ENCODE measurements around the gene SOCS7.

Gene SOCS7

DNA sequence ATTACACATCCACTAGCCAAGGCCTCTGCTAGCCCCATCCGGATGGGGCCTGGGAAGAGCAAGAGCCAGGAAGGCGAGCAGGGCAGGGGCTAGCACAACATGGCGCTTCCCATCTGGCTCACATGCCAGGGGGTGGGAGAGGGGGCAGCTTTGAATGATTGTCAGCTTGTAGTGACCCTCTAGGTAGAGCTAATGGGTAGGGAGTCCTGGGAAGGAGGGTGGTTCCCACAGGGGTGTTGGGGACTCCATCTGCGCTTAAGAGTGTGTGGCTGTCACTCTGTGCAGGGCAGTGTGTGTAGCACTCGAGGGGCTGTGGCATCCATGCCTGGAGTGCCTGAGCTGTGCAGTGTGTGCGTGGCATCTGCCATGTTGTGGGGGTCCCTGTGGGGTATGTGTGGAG is 101.1 kb downstream of the SOCS7 start:
- peak overlapping the region; percentile 73 for H3K4me3 ChIP-seq
- DNase-seq (ENCODE audit: low spot score): no peak
- TF ChIP-seq, protein P1, sequence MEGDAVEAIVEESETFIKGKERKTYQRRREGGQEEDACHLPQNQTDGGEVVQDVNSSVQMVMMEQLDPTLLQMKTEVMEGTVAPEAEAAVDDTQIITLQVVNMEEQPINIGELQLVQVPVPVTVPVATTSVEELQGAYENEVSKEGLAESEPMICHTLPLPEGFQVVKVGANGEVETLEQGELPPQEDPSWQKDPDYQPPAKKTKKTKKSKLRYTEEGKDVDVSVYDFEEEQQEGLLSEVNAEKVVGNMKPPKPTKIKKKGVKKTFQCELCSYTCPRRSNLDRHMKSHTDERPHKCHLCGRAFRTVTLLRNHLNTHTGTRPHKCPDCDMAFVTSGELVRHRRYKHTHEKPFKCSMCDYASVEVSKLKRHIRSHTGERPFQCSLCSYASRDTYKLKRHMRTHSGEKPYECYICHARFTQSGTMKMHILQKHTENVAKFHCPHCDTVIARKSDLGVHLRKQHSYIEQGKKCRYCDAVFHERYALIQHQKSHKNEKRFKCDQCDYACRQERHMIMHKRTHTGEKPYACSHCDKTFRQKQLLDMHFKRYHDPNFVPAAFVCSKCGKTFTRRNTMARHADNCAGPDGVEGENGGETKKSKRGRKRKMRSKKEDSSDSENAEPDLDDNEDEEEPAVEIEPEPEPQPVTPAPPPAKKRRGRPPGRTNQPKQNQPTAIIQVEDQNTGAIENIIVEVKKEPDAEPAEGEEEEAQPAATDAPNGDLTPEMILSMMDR (IDR thresholded peaks at IDR 0.05): no peak
- peak overlapping the region; percentile 43 to 96 for H3K27ac ChIP-seq

DNA sequence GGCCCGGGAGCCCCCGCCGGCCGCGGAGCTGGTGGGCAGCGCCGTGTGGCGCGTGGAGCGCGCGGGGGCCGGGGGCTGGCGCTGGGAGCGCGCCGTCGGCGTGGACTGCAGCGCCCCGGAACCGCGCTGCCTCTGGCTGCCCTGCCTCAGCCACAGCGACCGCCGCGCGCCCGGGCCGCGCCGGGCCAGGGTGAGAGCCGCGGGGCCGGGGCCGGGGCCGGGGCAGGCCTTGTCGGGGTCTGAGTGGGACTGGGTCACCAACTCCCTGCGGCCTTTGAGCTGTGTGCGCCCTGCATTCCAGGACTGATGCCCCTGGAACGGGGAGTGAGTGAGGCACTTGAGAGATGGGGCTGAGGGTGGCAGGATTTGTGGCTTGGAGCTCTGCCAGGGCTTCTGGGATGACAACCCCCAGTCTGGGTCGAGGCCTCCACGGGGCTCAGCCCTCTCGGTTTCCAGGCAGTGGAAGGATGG is 102.3 kb downstream of the SOCS7 start:
- H3K4me3 ChIP-seq: peak overlapping the region; percentile 73
- no peak for DNase-seq (ENCODE audit: low spot score)
- TF ChIP-seq, protein P1 (IDR thresholded peaks at IDR 0.05): no peak
- peak overlapping the region; percentile 81 to 96 for H3K27ac ChIP-seq

DNA sequence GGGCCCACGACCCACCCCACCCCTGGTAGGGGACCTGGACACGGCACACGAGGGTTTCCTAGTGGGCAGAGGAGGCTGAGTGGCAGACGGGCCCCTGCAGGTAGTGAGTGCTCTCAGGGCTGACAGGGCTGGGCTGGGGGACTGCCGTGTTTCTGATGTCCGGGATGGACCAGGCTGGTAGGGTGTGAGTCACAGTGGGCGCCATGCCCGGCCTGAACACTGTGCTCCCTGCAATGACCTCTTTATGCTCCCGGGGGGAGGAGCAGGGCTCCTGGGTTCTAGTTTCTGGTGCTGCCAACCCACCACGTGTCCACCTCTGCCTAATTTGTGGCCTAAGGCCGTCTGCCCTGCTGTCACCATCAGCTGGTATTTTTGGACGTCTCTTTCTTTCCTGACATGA is 102.9 kb downstream of the SOCS7 start:
- peak overlapping the region; percentile 81 to 96 for H3K27ac ChIP-seq
- TF ChIP-seq, protein P1 (IDR thresholded peaks at IDR 0.05): no peak
- H3K4me3 ChIP-seq: peak overlapping the region; percentile 73
- peak; percentile 94 for DNase-seq (ENCODE audit: low spot score)
